KG1 (cell line): Measurements from ENCODE around the gene SAMD4A.

Experiments used
- DNase-seq: peaks from one replicate; lab custom pipeline; 2025; lab: John Stamatoyannopoulos, UW

Gene SAMD4A

GRCh38 chr14:54633076-54633475 lies 66.1 kb downstream of the SAMD4A start:
- DNase-seq: no peak

- DNase-seq: no peak
These were observed 70.6 kb downstream of the SAMD4A start for GRCh38 chr14:54637270-54638134.

- DNase-seq: no peak
These were observed 71.2 kb downstream of the SAMD4A start for GRCh38 chr14:54638135-54638446.

GRCh38 chr14:54639611-54640010 lies 72.7 kb downstream of the SAMD4A start:
- no peak for DNase-seq

GRCh38 chr14:54640506-54640905 lies 73.6 kb downstream of the SAMD4A start:
- DNase-seq: no peak

GRCh38 chr14:54642121-54642520 lies 75.2 kb downstream of the SAMD4A start:
- no peak for DNase-seq

- DNase-seq: no peak
These were observed 76.1 kb downstream of the SAMD4A start for GRCh38 chr14:54642801-54643695.

GRCh38 chr14:54643696-54644176 lies 76.8 kb downstream of the SAMD4A start:
- DNase-seq: no peak

- DNase-seq: no peak
These were observed 78.7 kb downstream of the SAMD4A start for GRCh38 chr14:54645639-54646038.

- no peak for DNase-seq
These were observed 79.7 kb downstream of the SAMD4A start for GRCh38 chr14:54646626-54647025.

- DNase-seq: no peak
These were observed 80.5 kb downstream of the SAMD4A start for GRCh38 chr14:54647378-54647777.

GRCh38 chr14:54649056-54649455 lies 82.1 kb downstream of the SAMD4A start:
- no peak for DNase-seq

- DNase-seq: no peak
These were observed 83.5 kb downstream of the SAMD4A start for GRCh38 chr14:54650331-54650958.

GRCh38 chr14:54650959-54651351 lies 84.0 kb downstream of the SAMD4A start:
- DNase-seq: no peak

GRCh38 chr14:54651649-54652048 lies 84.7 kb downstream of the SAMD4A start:
- DNase-seq: no peak

- DNase-seq: no peak
These were observed 85.3 kb downstream of the SAMD4A start for GRCh38 chr14:54652188-54652587.

- DNase-seq: no peak
These were observed 85.7 kb downstream of the SAMD4A start for GRCh38 chr14:54652605-54653052.

- DNase-seq: no peak
These were observed 87.0 kb downstream of the SAMD4A start for GRCh38 chr14:54653712-54654469.

- no peak for DNase-seq
These were observed 87.7 kb downstream of the SAMD4A start for GRCh38 chr14:54654605-54655004.

GRCh38 chr14:54658836-54659235 lies 91.9 kb downstream of the SAMD4A start:
- no peak for DNase-seq

GRCh38 chr14:54659365-54659764 lies 92.4 kb downstream of the SAMD4A start:
- no peak for DNase-seq
